HG03097 (cell line): ENCODE measurements around the gene DCLRE1C.
A peak's percentile ranks its signal among the peaks of the same experiment; 100 is the strongest.
"Not testable (repeated sequence)": the region's sequence is repeated elsewhere in the genome, so short reads cannot be mapped to it uniquely, and the experiment has no call there.

Experiments
- ATAC-seq: cut with Tn5 transposase; IDR thresholded peaks from one replicate; pipeline ENCODE4 v1.9.1; 2021; ENCODE audit not compliant: unreplicated experiment, low FRiP score

DCLRE1C gene

GRCh38 chr10:14891151-14891550 is 62.7 kb downstream of the DCLRE1C start:
- no peak for ATAC-seq

- no peak for ATAC-seq
Observed at GRCh38 chr10:14889318-14889717, 64.6 kb downstream of the DCLRE1C start.

GRCh38 chr10:14884082-14884481 is 69.8 kb downstream of the DCLRE1C start:
- no peak for ATAC-seq

- ATAC-seq, result no peak
Observed at GRCh38 chr10:14880229-14880628, 73.7 kb downstream of the DCLRE1C start.

- no peak for ATAC-seq
Observed at GRCh38 chr10:14879928-14880193, 74.0 kb downstream of the DCLRE1C start.

GRCh38 chr10:14879124-14879927 is 74.6 kb downstream of the DCLRE1C start:
- peak; percentile 17 for ATAC-seq

- peak; percentile 90 for ATAC-seq
Observed at GRCh38 chr10:14878266-14879123, 75.4 kb downstream of the DCLRE1C start, which contains the start of gene SUV39H2. TSS of gene SUV39H2 (plus strand) at chr10:14878866. CDS start at chr10:14878889, 23 bp downstream.

GRCh38 chr10:14876764-14877163 is 77.1 kb downstream of the DCLRE1C start:
- no peak for ATAC-seq

GRCh38 chr10:14875941-14876340 is 78.0 kb downstream of the DCLRE1C start:
- ATAC-seq, result no peak

- ATAC-seq, result no peak
Observed at GRCh38 chr10:14873090-14873760, 80.7 kb downstream of the DCLRE1C start.

GRCh38 chr10:14864871-14865270 is 89.0 kb downstream of the DCLRE1C start:
- not testable (repeated sequence) for ATAC-seq

- ATAC-seq, result not testable (repeated sequence)
Observed at GRCh38 chr10:14864466-14864865, 89.4 kb downstream of the DCLRE1C start.

GRCh38 chr10:14860791-14861190 is 93.1 kb downstream of the DCLRE1C start:
- no peak for ATAC-seq

- no peak for ATAC-seq
Observed at GRCh38 chr10:14859775-14860174, 94.1 kb downstream of the DCLRE1C start.

GRCh38 chr10:14859043-14859442 is 94.9 kb downstream of the DCLRE1C start:
- no peak for ATAC-seq

GRCh38 chr10:14858338-14858960 is 95.4 kb downstream of the DCLRE1C start:
- no peak for ATAC-seq

GRCh38 chr10:14855453-14855852 is 98.4 kb downstream of the DCLRE1C start:
- no peak for ATAC-seq

GRCh38 chr10:14852236-14852635 is 101.7 kb downstream of the DCLRE1C start:
- no peak for ATAC-seq
